ENCODE measurements around the gene GMDS. TPM values are rescaled to one million over a fixed set of nuclear protein-coding genes. Genes with fewer than 3 reads are reported as not detected.

Gene GMDS
- total and polyA plus RNA-seq, 2 of the 8 experiments (the other 6 are each of a cell fraction or from before 2014, with no cell fraction given), result 16.8 to 50.0 TPM

DNA sequence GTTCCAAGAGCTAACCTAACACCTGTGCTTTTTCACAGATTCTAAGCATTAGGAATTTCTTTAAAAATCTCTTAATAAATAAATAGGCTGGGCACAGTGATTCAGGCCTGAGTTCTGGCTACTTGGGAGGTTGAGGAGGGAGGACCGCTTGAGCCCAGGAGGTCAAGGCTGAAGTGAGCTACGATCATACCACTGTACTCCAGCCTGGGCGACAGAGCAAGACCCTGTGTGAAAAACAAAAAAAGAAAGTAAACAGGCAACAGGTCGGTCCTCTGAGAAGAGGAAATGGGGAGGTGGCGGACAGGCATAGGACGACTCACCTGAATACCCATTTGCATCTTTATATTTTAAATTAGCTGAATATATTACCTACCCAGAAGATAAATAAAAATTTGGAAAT is 26.5 kb downstream of the GMDS start:
- FAIRE-seq, result no peak
- no peaks in the 10 kb centered on the region for H3K36me3 ChIP-seq (ENCODE audit: control insufficient read depth in 2 of 4, insufficient read depth in 4 of 4, low read length in 3 of 4)
- no peak for TF ChIP-seq CBX5 (IDR thresholded peaks at IDR 0.05; ENCODE audit: low read depth, low read length)
- no peak for TF ChIP-seq NANOG (IDR thresholded peaks at IDR 0.05; ENCODE audit: insufficient read depth, low read depth, low read length, poor library complexity, severe bottlenecking)
- peaks cover 0 to 8% (median 3%) of the 10 kb centered on the region in 4 experiments; a peak in 4 of 7 replicates for H3K4me1 ChIP-seq (replicated peaks in 1 of 4; ENCODE audit: control insufficient read depth in 3 of 4, insufficient read depth in 4 of 4, low read length in 3 of 4)
- no peaks in the 10 kb centered on the region for H3K23me2 ChIP-seq (ENCODE audit: low read depth, low read length)
- no peak overlapping the region for H4K5ac ChIP-seq (ENCODE audit: insufficient read length, low read depth, low read length)
- H2BK12ac ChIP-seq (ENCODE audit: low read depth, low read length), result no peak overlapping the region
- no peak overlapping the region for H2BK15ac ChIP-seq (ENCODE audit: low read length)
- H4K20me1 ChIP-seq (replicated peaks in 1 of 2; ENCODE audit: control insufficient read depth in 1 of 2, insufficient read depth in 2 of 2, low read length in 2 of 2), result peaks cover 2% of the 10 kb centered on the region in 2 experiments
- no peak overlapping the region for H2BK5ac ChIP-seq (ENCODE audit: low read depth, low read length)
- no peaks in the 10 kb centered on the region for H3K27me3 ChIP-seq (replicated peaks in 1 of 4; ENCODE audit: control insufficient read depth in 3 of 4, extremely low read depth in 1 of 4, insufficient read depth in 3 of 4, low read length in 3 of 4)
- H3K9me3 ChIP-seq (ENCODE audit: insufficient read depth in 2 of 2, low read depth in 1 of 2, low read length in 1 of 2), result no peaks in the 10 kb centered on the region
- DNase-seq (ENCODE audit: low read depth in 1 of 2, low spot score in 2 of 2), result no peak
- H3K4me3 ChIP-seq (ENCODE audit: extremely low read depth in 1 of 4, insufficient read depth in 2 of 4, low read depth in 3 of 4, low read length in 4 of 4), result no peak overlapping the region
- H3K79me2 ChIP-seq (ENCODE audit: control insufficient read depth in 1 of 2, insufficient read depth in 2 of 2, low read length in 2 of 2), result peaks cover 0 to 24% of the 10 kb centered on the region in 2 experiments; a peak in 2 of 4 replicates
- no peak overlapping the region for H2AK5ac ChIP-seq (ENCODE audit: low read depth, low read length)
- H3K56ac ChIP-seq (replicated peaks; ENCODE audit: insufficient read length, low read depth, low read length), result no peak overlapping the region
- H2BK120ac ChIP-seq (replicated peaks; ENCODE audit: low read depth, low read length), result no peak overlapping the region
- CTCF ChIA-PET (ENCODE audit: partially characterized antibody), result interaction anchor here (1.0 to 2.9 kb wide), 3 partner anchors 10 to 135 kb away, joined by 3 to 8 read pairs (median 8); no protein-coding TSS in a partner anchor
- H3K79me1 ChIP-seq (ENCODE audit: low read depth, low read length), result peaks cover 8% of the 10 kb centered on the region
- H3K23ac ChIP-seq (ENCODE audit: insufficient read length), result no peak overlapping the region
- no peak overlapping the region for H3K4me2 ChIP-seq (ENCODE audit: insufficient read depth in 1 of 2, low read depth in 2 of 2, low read length in 2 of 2)
- H3K18ac ChIP-seq (ENCODE audit: extremely low read depth, low read length), result no peak overlapping the region
- POLR2A ChIA-PET (ENCODE audit: partially characterized antibody), result no interaction called here
- no peak overlapping the region for H3K27ac ChIP-seq (ENCODE audit: low read depth, low read length)
- 87% methylated on average over 5 of the region's 6 CpGs; no CpG with 5 or more reads in 1 of the 2 experiments for WGBS, 2 experiments (ENCODE audit: extremely low coverage in 1 of 2, insufficient coverage in 1 of 2, insufficient read length in 1 of 2, insufficient replicate concordance in 2 of 2, low coverage in 1 of 2, low lambda C conversion rate in 2 of 2, missing lambda C conversion rate in 1 of 2)
- no peak overlapping the region for H4K8ac ChIP-seq (ENCODE audit: extremely low read depth, insufficient read depth, low read length)
- no peak overlapping the region for H4K91ac ChIP-seq (replicated peaks; ENCODE audit: insufficient read length, low read length)
- H2BK20ac ChIP-seq (ENCODE audit: low read length), result no peak overlapping the region
- H3K9ac ChIP-seq (replicated peaks in 1 of 4; ENCODE audit: extremely low read depth in 1 of 4, low read depth in 3 of 4, low read length in 3 of 4), result no peak overlapping the region
- H2AFZ ChIP-seq (ENCODE audit: low read length), result no peak overlapping the region
- H3K4ac ChIP-seq (replicated peaks; ENCODE audit: insufficient read length, low read depth, low read length), result no peak overlapping the region
- no peak overlapping the region for H3K14ac ChIP-seq (ENCODE audit: insufficient read length)
